Measurements from ENCODE around the gene COX6A2.

DNA sequence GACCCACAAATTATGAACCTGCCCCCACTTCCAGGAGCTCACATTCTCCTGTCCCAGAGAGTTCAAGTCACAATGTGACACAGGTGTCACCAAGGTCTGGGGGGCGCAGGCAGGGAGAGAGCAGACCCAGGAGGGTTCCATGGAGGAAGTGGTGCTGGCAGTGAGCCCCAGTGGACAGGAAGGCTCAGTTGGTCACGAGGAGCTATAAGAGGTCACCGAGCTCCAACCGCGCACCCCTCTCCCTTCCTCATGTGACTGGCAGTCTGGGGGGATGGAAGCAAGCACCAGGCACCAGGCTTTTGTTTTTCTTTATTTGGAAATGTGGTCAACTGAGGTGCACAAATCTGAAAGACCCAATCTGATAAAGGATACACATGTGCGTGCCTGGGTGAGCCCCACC lies 32.5 kb downstream of the COX6A2 start:
- TF ChIP-seq, protein P1, sequence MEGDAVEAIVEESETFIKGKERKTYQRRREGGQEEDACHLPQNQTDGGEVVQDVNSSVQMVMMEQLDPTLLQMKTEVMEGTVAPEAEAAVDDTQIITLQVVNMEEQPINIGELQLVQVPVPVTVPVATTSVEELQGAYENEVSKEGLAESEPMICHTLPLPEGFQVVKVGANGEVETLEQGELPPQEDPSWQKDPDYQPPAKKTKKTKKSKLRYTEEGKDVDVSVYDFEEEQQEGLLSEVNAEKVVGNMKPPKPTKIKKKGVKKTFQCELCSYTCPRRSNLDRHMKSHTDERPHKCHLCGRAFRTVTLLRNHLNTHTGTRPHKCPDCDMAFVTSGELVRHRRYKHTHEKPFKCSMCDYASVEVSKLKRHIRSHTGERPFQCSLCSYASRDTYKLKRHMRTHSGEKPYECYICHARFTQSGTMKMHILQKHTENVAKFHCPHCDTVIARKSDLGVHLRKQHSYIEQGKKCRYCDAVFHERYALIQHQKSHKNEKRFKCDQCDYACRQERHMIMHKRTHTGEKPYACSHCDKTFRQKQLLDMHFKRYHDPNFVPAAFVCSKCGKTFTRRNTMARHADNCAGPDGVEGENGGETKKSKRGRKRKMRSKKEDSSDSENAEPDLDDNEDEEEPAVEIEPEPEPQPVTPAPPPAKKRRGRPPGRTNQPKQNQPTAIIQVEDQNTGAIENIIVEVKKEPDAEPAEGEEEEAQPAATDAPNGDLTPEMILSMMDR (IDR thresholded peaks at IDR 0.05 in 4 of 5, conservative IDR thresholded peaks at IDR 0.05 in 1 of 5) = no peak
- TF ChIP-seq POLR2A (IDR thresholded peaks at IDR 0.05) = no peak
